ENCODE measurements around the gene FGFBP2.

The FGFBP2 gene

GRCh38 chr4:15965325-15965724 lies 2.4 kb upstream of the FGFBP2 start:
- no peak for DNase-seq

- DNase-seq: no peak
Observed at GRCh38 chr4:15964159-15964558, 1.2 kb upstream of the FGFBP2 start.

GRCh38 chr4:15963576-15963975 lies 601 bp upstream of the FGFBP2 start:
- DNase-seq: no peak

GRCh38 chr4:15961781-15962510 lies 1.0 kb downstream of the FGFBP2 start:
- DNase-seq: no peak

GRCh38 chr4:15958562-15958961 lies 4.4 kb downstream of the FGFBP2 start:
- no peak for DNase-seq

- DNase-seq: peak; percentile 60
Observed at GRCh38 chr4:15956179-15956850, 6.7 kb downstream of the FGFBP2 start.

- no peak for DNase-seq
Observed at GRCh38 chr4:15955670-15956069, 7.3 kb downstream of the FGFBP2 start.

GRCh38 chr4:15953625-15954024 lies 9.3 kb downstream of the FGFBP2 start:
- no peak for DNase-seq

GRCh38 chr4:15951781-15952180 lies 11.2 kb downstream of the FGFBP2 start:
- DNase-seq: no peak

- DNase-seq: no peak
Observed at GRCh38 chr4:15948826-15949225, 14.1 kb downstream of the FGFBP2 start.

- no peak for DNase-seq
Observed at GRCh38 chr4:15947684-15948083, 15.3 kb downstream of the FGFBP2 start.

GRCh38 chr4:15945516-15945915 lies 17.5 kb downstream of the FGFBP2 start:
- no peak for DNase-seq

- DNase-seq: no peak
Observed at GRCh38 chr4:15944895-15945294, 18.1 kb downstream of the FGFBP2 start.

GRCh38 chr4:15942283-15942682 lies 20.7 kb downstream of the FGFBP2 start:
- no peak for DNase-seq

GRCh38 chr4:15938640-15939039 lies 24.3 kb downstream of the FGFBP2 start, which contains the start of gene FGFBP1:
Gene FGFBP1, minus strand, starts transcription at chr4:15938740. Its CDS starts 2,108 bp downstream, at chr4:15936632.
- no peak for DNase-seq

GRCh38 chr4:15938182-15938581 lies 24.8 kb downstream of the FGFBP2 start:
- DNase-seq: no peak

- no peak for DNase-seq
Observed at GRCh38 chr4:15936495-15936894, 26.5 kb downstream of the FGFBP2 start.

- no peak for DNase-seq
Observed at GRCh38 chr4:15935504-15936402, 27.2 kb downstream of the FGFBP2 start.

GRCh38 chr4:15934259-15934658 lies 28.7 kb downstream of the FGFBP2 start:
- DNase-seq: no peak

- peak; percentile 12 for DNase-seq
Observed at GRCh38 chr4:15931451-15932210, 31.3 kb downstream of the FGFBP2 start.

GRCh38 chr4:15930314-15930713 lies 32.7 kb downstream of the FGFBP2 start:
- DNase-seq: peak; percentile 32

GRCh38 chr4:15929540-15929939 lies 33.4 kb downstream of the FGFBP2 start:
- DNase-seq: no peak

- DNase-seq: no peak
Observed at GRCh38 chr4:15928883-15929282, 34.1 kb downstream of the FGFBP2 start.

Measured in right forelimb (tissue), 1 donor.